ENCODE measurements around the gene CNTNAP2.

DNA sequence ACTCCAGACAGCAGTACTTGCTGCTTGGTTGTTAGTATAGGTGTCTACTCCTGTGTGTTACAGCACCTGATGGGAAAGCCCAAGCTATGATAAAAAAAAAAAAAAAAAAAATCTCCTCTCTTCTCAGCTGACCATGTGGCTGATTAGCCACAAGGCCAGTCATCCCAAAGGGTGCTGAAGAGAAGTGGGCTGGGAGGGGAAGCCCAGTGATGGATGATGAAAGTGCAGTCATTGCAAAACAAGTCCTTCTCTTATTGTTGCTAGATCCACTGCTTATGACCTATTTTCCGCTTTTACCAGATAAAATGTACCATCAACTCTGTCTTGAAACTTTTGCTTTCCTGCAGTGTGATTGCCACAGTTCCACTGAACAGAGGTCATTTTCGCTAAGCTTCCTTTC, 1381.5 kb downstream of the CNTNAP2 start:
- no peak for TF ChIP-seq POLR2A (IDR thresholded peaks at IDR 0.05)
- TF ChIP-seq, protein P1, sequence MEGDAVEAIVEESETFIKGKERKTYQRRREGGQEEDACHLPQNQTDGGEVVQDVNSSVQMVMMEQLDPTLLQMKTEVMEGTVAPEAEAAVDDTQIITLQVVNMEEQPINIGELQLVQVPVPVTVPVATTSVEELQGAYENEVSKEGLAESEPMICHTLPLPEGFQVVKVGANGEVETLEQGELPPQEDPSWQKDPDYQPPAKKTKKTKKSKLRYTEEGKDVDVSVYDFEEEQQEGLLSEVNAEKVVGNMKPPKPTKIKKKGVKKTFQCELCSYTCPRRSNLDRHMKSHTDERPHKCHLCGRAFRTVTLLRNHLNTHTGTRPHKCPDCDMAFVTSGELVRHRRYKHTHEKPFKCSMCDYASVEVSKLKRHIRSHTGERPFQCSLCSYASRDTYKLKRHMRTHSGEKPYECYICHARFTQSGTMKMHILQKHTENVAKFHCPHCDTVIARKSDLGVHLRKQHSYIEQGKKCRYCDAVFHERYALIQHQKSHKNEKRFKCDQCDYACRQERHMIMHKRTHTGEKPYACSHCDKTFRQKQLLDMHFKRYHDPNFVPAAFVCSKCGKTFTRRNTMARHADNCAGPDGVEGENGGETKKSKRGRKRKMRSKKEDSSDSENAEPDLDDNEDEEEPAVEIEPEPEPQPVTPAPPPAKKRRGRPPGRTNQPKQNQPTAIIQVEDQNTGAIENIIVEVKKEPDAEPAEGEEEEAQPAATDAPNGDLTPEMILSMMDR (IDR thresholded peaks at IDR 0.05) = no peak

All from uterus (tissue), 2 donors.